SHP77 treated with DMSO at 0.1 percent for 48 hours (cell line): ENCODE data around the gene CTSZ.
"Not testable (repeated sequence)": the region's sequence is repeated elsewhere in the genome, so short reads cannot be mapped to it uniquely, and the experiment has no call there.

ENCODE experiments used
- DNase-seq: peaks from one replicate; lab custom pipeline; 2025; lab: John Stamatoyannopoulos, UW

CTSZ gene

DNA sequence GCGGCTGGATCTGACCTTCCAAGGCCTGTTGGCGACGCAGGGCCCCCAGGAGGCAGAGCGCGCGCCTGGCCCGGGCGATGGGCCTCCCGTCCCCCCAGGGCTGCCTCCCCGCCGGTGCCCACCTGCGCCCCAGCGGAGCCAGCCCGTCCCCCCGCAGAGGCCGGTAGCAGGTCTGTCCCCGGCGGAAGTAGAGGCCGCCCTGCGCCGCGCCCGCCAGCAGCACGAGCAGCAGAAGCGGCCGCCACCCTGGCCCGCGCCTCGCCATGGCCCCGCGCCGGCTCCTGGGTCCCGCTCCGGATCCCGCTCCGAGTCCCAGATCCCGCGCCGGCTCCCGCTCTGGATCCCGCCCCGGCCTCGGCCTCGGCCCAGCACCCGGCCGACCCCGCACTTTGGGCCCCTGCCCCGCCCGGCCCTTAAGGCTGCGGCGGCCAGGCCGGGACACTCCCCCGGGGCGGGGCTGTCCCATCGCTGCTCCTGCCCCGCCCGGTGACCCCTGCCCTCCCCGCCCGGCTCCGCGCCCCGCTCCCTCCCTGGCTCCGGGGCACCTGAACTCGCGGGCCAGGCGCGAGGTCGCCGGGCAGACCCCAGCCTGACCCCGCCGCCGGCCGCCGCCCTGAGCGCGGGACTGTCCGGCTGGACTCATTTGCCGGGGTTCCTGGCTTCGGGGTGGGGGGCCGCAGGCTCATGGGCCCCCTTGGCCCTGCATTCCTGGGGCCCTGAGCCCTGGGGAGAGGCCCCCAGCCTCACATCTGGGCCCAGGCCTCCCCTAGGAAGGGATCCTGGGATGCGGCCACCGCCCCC lies at the start of gene CTSZ:
Gene CTSZ, minus strand, starts transcription at position 391 of the 801 bp plus-strand sequence. Its CDS starts 126 bp downstream, at position 265.
- no peak for DNase-seq

DNA sequence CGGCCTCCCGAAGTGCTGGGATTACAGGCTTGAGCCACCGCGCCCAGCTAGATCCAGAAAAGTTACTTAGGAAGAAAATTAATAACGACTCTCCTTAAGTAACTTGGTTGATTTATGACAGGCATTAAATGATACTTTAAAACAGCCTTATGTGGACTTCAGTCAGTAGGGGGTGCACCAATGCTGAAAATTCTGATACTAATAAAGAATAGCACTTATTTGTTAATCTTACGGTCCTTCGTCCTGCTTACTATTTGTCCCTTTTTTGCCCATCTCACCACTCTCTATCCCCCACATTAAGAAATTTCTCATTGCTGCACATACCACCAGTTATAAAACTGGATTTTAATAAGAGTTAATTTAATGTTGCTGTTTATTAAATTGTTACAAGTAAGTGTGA lies 48.2 kb upstream of the CTSZ start:
- peak; percentile 14 for DNase-seq

DNA sequence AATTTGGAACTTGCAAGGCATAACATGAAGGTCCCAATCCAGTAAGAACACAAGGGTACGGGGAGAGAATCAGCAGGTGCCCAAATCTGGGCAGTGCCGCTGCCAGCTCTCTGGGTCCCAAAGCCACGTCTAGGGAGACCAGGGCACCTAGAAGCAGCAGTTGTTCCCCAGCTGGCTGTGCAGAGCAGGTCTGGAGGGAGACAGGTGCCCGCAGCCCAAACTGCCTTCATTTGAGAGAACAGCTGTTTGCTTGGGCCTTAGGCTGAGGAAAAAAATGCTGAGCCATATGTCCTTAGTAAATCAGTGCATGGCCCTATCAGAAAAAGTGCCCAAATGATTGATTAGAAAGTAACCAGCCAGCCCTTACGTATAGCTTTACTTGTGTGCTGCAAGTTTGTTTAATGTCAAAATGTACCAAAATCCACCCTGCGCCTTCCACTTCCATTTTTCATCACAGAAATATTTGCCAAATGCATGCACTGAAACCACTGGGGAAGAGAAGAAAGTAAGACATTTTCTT lies 44.7 kb upstream of the CTSZ start:
- DNase-seq, result no peak

DNA sequence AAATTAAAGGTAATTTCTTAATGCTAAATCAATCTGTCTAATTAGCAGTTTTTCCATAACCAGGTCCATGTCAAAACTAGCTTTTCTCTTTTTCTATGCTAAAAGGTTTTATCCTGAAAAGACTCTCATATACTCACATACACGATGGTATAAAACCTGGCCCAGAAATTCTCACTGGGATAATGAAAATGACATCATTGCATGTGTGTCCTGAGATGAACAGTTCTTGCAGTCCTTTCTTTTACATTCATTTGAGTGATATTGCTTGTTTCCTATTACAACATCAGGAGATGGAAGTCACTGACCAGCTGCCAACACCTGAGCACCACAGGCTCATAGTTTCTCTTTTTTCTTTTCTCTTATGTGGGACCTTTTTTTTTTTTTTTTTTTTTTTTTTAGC lies 43.4 kb upstream of the CTSZ start:
- DNase-seq, result no peak

DNA sequence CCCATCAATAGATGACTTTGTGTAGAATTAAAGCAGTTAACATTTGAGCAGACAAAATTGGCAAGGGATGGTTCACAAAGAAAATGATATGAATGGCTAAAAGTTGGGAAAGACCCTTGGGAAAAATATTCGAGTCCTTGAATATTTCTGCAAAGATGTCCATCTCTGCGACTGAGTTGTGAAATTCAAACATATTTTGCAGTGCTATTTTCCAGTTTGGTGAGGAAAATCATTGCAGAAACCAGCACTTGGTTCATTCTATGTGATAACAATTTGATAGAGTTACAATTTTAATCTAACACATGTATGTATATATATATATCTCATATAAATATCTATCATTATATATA lies 41.6 kb upstream of the CTSZ start:
- DNase-seq, result no peak

DNA sequence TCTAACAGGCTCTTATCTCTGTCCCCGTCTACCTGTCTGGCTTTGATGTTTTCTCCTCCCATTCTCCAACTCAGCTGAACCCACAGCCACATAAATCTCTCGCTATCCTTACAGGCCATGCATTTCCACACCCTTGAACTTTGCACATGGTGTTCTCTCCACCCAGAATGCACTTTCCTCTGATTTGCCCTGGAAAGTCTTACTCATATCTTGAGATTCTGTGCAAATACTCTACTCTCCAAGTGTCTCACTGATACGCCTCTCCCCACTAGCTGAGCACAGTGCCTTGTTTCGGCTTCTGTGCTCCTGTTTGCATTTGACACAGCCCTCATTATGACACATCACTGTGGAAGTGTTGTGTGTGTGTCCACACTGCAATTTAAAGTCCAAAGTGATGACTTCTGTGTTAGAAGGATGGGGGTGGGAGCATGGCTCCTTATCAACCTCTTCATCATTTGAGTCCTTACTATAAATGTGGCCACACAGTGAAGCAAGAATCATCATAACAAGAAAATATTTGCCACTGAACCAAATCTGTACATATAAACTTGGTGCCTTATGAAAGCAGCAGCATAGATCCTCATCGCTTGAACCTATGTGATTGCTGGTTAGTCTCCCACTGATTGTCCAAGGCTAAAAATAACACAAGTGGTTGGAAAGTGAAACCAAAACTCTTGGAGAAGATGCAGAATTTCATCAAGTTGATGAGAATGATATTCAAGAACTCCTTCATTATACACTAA lies 41.1 kb upstream of the CTSZ start:
- DNase-seq, result no peak

DNA sequence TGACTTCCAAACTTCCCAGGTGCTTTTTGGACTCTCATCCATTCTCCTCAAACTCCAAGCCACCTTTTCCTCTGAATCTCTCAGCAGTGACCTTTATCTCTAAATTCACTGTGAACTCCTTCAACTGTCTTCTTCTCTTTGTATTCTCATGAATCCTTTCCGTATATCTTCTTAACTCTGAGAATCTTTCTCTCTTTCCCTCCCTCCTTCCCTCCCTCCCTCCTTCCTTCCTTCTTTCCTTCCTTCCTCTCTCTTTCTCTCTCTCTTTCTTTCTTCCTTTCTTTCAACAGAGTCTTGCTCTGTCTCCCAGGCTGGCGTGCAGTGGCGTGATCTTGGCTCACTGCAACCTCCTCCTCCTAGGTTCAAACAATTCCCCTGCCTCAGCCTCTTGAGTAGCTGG lies 39.8 kb upstream of the CTSZ start:
- no peak for DNase-seq

DNA sequence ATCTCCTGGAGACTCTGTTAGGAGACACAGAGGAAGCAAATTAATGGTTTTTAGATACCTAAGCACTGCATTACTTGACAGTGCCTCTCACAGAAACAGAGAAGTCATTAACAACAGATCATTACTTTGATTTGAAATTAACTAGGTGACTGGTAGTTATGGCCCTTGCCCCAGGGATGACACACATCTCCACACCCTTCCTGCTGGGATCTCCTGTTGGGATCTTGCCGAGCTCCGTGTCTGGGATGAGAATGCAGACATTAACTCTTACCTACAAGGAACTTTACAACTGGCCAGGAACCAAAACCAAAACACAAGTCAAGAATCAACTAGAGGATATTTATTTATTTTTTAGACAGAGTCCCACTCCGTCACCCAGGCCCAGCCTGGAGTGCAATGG lies 37.7 kb upstream of the CTSZ start:
- DNase-seq, result no peak

DNA sequence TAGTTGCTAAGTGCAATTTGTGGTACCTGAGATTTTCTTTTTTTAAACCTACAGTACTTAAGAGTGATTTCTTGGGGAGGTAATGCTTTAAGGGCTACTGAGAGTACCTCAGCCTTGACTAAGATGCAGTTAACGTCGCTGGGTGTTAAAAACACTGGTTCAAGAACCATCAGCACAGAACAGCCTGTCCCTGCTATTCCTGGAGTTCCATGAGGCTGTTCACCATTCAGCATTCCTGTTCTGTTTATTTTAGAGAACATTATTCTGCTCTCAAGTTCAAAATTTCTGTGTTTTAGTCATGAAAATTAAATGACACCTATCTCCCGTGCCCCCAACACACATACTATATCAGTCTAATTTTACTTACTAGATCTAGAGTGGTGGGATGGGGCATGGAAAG lies 37.2 kb upstream of the CTSZ start:
- DNase-seq, result no peak

DNA sequence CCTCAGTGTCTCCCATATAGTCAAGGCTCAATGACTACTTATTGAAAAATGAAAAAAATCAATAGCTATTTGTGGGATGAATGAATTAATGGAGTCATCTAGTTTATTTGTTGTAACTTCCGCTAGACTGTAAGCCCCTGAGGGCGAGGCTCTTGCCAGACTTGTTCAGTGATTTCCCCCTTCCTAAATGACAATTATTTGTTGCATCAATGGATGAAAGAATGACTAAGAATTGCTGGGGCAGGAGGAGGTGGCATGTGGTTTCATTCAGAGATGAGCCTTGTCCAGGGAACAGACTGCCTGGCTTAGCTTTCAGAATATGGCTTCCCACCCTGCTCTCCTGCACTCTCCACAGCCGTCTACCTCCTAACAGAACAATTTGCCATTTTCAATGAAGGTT lies 36.6 kb upstream of the CTSZ start:
- no peak for DNase-seq

DNA sequence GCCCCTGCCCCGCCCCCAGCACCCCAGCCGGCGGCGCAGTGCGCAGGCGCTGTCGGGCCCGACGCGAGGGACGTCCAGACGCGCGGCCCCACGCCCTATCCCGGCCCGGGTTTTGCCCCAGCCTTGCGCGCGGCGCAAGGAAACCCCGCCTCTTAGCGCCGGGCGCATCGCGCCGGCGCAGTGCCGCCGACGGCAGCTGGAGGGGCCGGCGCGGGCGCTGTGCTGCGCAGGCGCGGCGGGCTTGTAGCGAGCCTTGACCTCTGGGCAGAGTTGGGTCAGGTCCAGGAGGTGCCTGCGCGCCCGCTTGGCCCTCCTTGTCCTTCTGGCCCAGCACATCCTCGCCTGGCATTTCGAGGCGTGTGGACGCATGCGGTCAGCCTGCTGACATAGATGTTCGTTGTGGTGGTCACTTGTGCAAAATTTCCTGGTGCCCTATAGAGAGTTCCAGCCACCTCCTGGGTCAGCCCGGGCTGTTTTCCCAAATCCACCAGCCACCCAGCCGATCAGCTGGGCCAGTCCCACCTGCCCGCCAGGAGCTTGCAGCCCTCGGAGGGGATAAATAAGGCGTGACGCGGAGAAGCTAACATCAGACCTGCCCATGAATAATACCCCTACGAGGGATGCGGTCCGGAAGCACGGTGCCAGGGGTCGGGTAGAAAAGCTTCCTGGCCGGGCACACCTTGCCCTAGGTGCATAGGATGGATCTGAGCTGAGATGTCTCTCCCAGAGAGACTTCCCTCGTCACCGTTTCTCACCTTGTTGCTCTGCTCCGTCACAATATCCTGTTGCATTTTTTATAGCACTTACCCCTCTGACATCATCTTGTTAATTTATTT lies 36.0 kb upstream of the CTSZ start:
- DNase-seq, result peak; percentile 92

DNA sequence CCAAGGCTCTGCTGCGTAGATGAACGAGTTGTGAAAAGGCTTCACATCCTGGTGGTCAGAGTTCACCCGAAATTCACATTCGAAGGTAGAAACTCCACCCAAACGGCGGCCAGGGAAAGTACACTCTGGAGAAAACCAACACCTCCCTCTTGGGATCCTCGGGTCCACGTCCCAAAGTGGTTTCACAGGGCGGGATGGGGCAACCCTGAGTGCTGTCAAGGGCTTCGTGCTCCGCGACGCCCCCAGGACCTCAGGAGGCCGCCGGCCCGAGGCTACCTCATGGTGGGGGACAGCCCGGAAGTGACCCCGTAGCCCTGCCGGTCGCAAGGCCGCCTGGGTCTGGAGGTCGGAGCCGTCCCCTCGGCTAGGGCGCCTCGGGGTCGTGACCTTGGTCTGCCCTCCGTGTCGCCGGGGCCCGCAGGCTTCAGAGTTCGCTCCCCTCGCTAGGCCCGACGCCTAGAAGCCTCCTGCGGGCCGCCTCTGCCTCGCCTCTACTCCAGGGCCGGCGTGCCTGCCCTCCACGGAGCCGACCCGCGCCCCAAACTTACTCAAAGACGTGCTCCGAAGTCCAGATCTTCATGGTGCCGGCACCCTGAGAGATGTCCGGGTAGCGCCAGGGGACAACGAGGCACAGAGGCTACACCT lies 35.2 kb upstream of the CTSZ start, which contains the start of gene PRELID3B:
Gene PRELID3B, minus strand, starts transcription at position 636 of the 645 bp plus-strand sequence. Its CDS starts 56 bp downstream, at position 580.
- no peak for DNase-seq

DNA sequence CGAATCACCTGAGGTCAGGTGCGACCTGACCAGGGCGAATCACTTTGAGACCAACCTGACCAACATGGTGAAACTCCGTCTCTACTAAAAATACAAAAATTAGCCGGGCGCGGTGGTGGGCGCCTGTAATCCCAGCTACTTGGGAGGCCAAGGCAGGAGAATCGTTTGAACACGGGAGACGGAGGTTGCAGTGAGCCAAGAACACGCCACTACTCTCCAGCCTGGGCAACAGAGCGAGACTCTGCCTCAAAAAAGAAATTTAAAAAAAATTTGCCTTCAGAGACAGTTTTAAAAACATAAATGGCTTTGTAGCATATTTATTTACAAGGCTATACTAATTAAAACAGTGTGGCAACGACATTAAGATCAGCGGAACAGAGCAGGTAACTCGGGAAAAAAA lies 34.4 kb upstream of the CTSZ start:
- DNase-seq, result not testable (repeated sequence)

DNA sequence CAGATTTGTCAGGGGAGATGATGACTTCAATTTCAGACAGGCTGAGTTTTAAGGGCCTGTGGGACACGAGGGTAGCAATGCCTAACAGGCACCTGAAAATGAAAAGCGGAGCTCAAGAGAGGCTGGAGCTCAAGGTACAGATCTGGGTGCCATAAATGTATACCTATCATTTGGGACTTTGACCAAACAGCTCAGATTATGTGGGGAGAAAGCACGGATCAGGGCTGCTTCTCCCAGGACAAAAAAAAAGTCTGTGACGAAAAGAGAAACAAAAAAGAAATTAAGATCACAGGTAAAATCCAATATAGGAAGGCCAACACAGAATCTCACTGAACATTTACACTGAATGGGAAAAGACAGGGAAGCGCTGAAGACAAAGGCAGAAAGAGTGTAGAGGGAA lies 33.6 kb upstream of the CTSZ start:
- DNase-seq, result no peak

DNA sequence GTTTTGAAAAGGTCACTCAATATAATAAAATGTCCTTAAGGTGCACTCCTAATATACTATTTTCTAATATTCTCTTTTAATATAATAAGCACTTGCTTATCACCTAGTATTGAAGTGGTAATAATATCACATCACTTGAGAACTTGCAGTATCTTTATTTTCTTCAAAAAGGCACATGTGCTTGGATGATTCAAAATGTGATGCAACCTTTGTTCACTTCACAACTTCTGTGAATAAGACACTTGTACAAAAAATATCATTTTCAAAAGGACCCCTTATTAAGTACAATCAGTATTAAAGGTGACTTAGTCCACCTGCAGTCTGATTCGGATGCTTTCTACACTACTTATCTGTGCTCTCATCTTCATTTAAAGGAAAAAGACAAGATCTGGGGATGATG lies 32.2 kb upstream of the CTSZ start:
- no peak for DNase-seq

DNA sequence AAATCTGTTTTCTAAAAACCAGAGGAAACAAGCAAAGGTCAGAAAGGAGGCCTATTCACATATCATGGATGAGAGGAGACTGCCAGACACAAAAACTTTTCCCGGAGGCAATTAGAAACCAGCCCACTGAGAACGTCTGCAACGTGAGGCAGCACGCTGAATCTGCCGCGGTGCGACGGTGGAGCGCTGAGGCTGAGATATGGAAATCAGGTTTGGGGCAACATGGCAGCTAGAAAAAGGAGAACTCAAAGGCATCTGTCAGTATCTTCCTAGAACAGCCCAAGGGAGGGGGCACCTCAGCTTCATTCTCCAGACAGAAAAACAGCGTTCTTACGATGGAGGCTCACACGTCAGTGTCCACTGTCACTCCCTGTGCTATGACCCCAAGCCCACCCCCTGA lies 30.3 kb upstream of the CTSZ start:
- no peak for DNase-seq

DNA sequence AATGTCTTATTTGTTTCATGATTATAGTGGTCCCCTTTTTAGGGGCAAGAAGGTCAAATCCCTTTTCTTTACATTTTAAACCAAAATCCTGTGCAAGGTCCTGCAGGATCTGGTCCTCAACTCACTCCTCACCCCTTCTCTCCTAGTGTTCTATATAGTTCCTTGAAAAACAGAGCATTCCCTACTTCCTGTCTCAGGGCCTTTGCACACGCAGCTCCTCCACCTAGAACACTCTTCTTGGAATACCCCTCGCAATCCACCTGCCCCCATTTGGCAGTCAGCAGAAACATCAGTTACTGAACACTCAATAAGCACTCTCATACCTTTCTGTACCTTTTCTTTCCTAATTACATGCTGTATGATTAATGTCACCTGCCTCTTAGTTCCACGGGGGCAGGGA lies 28.3 kb upstream of the CTSZ start:
- DNase-seq, result no peak

DNA sequence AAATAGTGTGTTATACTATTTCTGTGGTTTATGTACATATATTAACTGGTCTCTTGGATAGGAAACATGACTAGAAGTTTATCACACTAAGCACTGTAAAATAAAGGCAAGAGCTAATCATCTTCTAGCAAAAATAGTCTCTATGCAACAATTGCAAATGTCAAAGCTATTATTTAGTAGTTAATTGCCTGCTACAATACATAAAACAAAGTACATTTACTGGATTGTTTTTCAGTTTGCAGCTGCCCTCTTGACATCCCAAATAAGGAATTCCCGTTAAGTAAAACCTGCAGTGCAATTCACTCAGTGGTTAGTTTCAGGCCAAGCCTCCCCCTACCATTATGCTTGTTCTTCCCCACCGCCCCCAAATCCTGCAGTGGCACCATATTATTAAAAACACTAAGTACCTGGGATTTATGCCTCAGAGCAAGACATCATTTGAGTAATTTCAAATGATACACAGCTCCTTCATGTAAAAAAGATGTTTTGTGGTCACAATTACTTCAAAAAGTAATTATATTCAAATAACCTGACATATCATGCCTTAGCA lies 26.6 kb upstream of the CTSZ start:
- no peak for DNase-seq

DNA sequence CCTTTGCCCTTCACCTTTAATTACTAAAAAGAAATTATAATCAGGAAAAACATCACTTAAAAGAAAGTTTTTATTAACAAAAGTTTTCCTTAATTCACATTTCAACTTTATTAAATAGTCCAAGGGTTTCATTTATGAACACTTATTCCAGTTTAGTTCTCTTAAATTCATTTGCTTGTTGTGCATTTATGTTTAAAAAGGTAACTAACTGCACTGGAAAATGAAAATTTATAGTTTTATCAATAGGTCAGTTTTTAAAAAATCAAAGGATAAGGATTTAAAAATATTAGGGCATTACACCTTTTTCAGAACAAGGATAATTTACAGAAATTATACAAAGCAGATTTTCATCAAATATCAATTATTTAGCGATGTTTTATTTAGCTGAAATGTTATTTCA lies 26.0 kb upstream of the CTSZ start:
- DNase-seq, result no peak

DNA sequence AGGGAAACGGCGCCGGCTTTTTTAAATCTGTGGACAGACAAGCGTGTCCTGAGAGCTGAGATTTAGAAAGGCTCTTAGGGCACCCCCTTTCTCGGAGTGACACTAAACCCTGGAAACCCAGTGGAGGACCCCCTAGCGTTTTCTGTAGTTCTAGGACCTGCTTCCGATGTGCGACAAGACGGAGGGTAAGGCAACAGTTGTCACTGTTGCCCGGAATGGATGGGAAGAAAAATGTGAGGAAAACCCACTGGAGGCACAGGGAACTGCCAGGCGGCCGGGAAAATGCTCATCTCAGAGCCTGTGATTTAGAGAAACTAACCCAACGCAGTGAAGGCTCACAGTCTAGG lies 25.6 kb upstream of the CTSZ start:
- peak; percentile 81 for DNase-seq

DNA sequence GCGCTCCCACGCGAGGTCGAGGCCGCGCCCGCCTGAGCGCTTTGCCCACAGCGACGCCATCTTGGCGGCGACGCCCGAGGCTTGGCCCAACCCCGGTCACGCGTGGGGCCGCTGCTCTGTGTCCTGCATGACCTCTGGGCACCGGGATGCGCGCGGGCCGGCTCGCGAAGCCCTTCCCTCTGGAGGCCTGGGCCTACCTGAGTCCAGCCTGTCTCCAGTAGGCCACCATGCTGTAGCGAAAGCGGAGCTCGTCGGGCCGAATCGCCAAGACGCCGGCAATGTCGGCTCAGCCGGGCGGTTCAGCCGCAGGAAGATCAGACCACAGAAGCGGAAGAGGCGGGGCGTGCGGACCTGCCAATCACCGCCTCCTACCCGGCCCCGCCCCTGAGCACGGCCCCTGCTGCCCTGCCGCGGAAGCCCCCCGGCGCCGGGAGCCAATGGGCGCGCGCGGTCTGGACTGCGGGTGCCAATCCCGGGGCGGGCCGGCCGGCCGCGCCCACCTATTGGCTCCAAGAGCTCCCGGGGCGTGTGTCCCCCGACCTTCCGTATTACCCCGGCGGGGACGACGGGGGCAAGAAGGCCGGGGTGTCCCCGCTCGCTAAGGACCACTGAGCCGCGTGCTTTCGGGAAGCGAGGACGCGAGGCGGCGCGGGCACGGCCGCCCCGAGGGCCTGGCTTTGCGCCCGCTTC lies 25.1 kb upstream of the CTSZ start, which contains the start of gene ATP5F1E:
Gene ATP5F1E, minus strand, starts transcription at position 313 of the 690 bp plus-strand sequence. Its CDS starts 84 bp downstream, at position 229.
- peak; percentile 99 for DNase-seq
